ENCODE data around the gene CPB2. TPM values are rescaled to one million over a fixed set of nuclear protein-coding genes. Genes with fewer than 3 reads are reported as not detected.

Gene CPB2
- total RNA-seq, 1 experiment from 2014 or later = 0.15 TPM

DNA sequence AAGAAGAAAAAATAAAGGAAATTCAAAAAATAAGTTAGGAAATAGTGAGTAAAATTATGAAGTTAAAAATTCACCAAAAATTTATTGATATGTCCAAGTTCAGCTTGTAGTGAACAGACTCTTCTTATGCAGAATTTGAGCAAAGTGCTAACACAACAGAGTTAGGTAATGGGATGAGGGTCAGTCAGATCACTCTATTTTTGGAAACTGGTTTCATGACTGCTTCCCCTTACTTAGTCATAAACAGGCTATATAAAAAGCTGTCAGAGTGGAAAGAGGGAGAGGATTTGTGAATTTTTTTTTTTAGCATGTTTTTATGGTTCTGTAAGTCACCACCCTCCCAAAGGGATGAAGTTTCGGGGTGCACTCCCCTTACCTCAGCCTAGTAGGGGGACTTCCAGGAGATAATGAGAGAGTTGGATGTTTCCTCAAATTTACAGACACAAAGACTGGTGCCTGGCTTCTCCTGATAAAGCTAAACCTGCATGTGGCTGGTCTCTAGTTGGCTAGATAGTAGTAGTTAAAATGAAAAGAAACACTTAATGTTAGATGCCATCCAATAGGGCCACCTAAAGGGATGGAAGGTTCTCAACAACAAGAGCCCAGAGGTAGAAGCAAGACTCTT, 4.5 kb downstream of the CPB2 start:
- ChIA-PET RAD21 (ENCODE audit: low non-redundant PET in 1 of 2, low total read pairs in 2 of 2, uncharacterized antibody in 2 of 2, unreplicated experiment in 2 of 2) (no interaction called here), CTCF (no interaction called here), POLR2A (no interaction called here)
- H3K4me1 ChIP-seq (ENCODE audit: control insufficient read depth in 1 of 2, insufficient read depth in 2 of 2, low read length in 2 of 2) = no peaks in the 10 kb centered on the region
- TF ChIP-seq POLR2AphosphoS5 (IDR thresholded peaks at IDR 0.05; ENCODE audit: low read depth, low read length) = no peak
- TF ChIP-seq, protein P1, sequence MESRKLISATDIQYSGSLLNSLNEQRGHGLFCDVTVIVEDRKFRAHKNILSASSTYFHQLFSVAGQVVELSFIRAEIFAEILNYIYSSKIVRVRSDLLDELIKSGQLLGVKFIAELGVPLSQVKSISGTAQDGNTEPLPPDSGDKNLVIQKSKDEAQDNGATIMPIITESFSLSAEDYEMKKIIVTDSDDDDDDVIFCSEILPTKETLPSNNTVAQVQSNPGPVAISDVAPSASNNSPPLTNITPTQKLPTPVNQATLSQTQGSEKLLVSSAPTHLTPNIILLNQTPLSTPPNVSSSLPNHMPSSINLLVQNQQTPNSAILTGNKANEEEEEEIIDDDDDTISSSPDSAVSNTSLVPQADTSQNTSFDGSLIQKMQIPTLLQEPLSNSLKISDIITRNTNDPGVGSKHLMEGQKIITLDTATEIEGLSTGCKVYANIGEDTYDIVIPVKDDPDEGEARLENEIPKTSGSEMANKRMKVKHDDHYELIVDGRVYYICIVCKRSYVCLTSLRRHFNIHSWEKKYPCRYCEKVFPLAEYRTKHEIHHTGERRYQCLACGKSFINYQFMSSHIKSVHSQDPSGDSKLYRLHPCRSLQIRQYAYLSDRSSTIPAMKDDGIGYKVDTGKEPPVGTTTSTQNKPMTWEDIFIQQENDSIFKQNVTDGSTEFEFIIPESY (IDR thresholded peaks at IDR 0.05; ENCODE audit: extremely low read depth, insufficient replicate concordance, low read length) = no peak
- TF ChIP-seq, protein P2, sequence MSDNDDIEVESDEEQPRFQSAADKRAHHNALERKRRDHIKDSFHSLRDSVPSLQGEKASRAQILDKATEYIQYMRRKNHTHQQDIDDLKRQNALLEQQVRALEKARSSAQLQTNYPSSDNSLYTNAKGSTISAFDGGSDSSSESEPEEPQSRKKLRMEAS (IDR thresholded peaks at IDR 0.05) = no peak
- TF ChIP-seq, protein P3, sequence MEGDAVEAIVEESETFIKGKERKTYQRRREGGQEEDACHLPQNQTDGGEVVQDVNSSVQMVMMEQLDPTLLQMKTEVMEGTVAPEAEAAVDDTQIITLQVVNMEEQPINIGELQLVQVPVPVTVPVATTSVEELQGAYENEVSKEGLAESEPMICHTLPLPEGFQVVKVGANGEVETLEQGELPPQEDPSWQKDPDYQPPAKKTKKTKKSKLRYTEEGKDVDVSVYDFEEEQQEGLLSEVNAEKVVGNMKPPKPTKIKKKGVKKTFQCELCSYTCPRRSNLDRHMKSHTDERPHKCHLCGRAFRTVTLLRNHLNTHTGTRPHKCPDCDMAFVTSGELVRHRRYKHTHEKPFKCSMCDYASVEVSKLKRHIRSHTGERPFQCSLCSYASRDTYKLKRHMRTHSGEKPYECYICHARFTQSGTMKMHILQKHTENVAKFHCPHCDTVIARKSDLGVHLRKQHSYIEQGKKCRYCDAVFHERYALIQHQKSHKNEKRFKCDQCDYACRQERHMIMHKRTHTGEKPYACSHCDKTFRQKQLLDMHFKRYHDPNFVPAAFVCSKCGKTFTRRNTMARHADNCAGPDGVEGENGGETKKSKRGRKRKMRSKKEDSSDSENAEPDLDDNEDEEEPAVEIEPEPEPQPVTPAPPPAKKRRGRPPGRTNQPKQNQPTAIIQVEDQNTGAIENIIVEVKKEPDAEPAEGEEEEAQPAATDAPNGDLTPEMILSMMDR (IDR thresholded peaks at IDR 0.05 in 2 of 3, conservative IDR thresholded peaks at IDR 0.05 in 1 of 3; ENCODE audit: borderline replicate concordance in 1 of 3, insufficient read depth in 1 of 3, low read depth in 2 of 3, low read length in 2 of 3) = no peak
- TF ChIP-seq, protein P4, sequence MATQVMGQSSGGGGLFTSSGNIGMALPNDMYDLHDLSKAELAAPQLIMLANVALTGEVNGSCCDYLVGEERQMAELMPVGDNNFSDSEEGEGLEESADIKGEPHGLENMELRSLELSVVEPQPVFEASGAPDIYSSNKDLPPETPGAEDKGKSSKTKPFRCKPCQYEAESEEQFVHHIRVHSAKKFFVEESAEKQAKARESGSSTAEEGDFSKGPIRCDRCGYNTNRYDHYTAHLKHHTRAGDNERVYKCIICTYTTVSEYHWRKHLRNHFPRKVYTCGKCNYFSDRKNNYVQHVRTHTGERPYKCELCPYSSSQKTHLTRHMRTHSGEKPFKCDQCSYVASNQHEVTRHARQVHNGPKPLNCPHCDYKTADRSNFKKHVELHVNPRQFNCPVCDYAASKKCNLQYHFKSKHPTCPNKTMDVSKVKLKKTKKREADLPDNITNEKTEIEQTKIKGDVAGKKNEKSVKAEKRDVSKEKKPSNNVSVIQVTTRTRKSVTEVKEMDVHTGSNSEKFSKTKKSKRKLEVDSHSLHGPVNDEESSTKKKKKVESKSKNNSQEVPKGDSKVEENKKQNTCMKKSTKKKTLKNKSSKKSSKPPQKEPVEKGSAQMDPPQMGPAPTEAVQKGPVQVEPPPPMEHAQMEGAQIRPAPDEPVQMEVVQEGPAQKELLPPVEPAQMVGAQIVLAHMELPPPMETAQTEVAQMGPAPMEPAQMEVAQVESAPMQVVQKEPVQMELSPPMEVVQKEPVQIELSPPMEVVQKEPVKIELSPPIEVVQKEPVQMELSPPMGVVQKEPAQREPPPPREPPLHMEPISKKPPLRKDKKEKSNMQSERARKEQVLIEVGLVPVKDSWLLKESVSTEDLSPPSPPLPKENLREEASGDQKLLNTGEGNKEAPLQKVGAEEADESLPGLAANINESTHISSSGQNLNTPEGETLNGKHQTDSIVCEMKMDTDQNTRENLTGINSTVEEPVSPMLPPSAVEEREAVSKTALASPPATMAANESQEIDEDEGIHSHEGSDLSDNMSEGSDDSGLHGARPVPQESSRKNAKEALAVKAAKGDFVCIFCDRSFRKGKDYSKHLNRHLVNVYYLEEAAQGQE (IDR thresholded peaks at IDR 0.05; ENCODE audit: low read depth) = no peak
- no peak for TF ChIP-seq FOSL1 (IDR thresholded peaks at IDR 0.05; ENCODE audit: low read depth)
- no peak for TF ChIP-seq CEBPB (IDR thresholded peaks at IDR 0.05; ENCODE audit: low read depth)
- TF ChIP-seq EGR1 (IDR thresholded peaks at IDR 0.05; ENCODE audit: low read depth) = no peak
- TF ChIP-seq ZFX (IDR thresholded peaks at IDR 0.05) = no peak
- TF ChIP-seq SP1 (IDR thresholded peaks at IDR 0.05; ENCODE audit: low read depth) = no peak
- no peak for TF ChIP-seq POLR2A (IDR thresholded peaks at IDR 0.05; ENCODE audit: borderline replicate concordance, extremely low read depth, insufficient read depth, insufficient read length)
- TF ChIP-seq CBX3 (IDR thresholded peaks at IDR 0.05; ENCODE audit: low read depth) = no peak
- TF ChIP-seq ELF1 (IDR thresholded peaks at IDR 0.05; ENCODE audit: borderline replicate concordance, low read depth) = no peak
- TF ChIP-seq EZH2phosphoT487 (IDR thresholded peaks at IDR 0.05; ENCODE audit: borderline replicate concordance) = no peak
- no peak for TF ChIP-seq RAD21 (IDR thresholded peaks at IDR 0.05; ENCODE audit: low read depth)
- no peaks in the 10 kb centered on the region for H3K9me3 ChIP-seq (ENCODE audit: control insufficient read depth in 1 of 2, insufficient read depth in 1 of 2, low read depth in 1 of 2, low read length in 2 of 2)
- no peaks in the 10 kb centered on the region for H3K36me3 ChIP-seq (ENCODE audit: control insufficient read depth in 1 of 2, insufficient read depth in 2 of 2, low read length in 2 of 2)
- ATAC-seq (no peak), DNase-seq (ENCODE audit: low read depth, low spot score) (no peak)
- H3K79me2 ChIP-seq (ENCODE audit: insufficient read depth, low read length) = no peaks in the 10 kb centered on the region
- intact Hi-C loops (cut with micrococcal nuclease) = no loop called here
- H3K4me2 ChIP-seq (ENCODE audit: low read length) = no peak overlapping the region
- no peak overlapping the region for H2AFZ ChIP-seq (ENCODE audit: low read depth, low read length, poor library complexity, severe bottlenecking)
- H3K27me3 ChIP-seq (ENCODE audit: insufficient read depth, low read length) = no peaks in the 10 kb centered on the region
- no peak overlapping the region for H3K4me3 ChIP-seq (replicated peaks in 1 of 2; ENCODE audit: low read depth in 1 of 2, low read length in 2 of 2)
- H3K9ac ChIP-seq (ENCODE audit: low read length) = no peak overlapping the region
- H4K20me1 ChIP-seq (ENCODE audit: insufficient read depth) = no peaks in the 10 kb centered on the region
- no peaks in the 10 kb centered on the region for H3K9me2 ChIP-seq (ENCODE audit: insufficient read depth)
- BruUV-seq (replicated peaks) = no TSS peak
- no peak overlapping the region for H3K27ac ChIP-seq (ENCODE audit: low read depth, low read length)

Data from HCT116 (cell line).